Stimulated activated CD4-positive, alpha-beta T cell treated with anti-CD3 and anti-CD28 coated beads, Interleukin-12 subunit alpha, Interleukin-12 subunit beta, amount 100 ng/mL, for 24 hours (primary cell): Measurements from ENCODE around the gene ZBTB44.

Source experiments
- DNase-seq, 2 experiments: peaks; one replicate each; pipeline ENCODE4 v3.0.0-alpha.2; 2020; ENCODE audit warnings: low read depth in 2 of 2

ZBTB44 gene

GRCh38 chr11:130214861-130215530, 99.7 kb downstream of the ZBTB44 start:
- DNase-seq: no peak

- no peak for DNase-seq
These were observed 100.8 kb downstream of the ZBTB44 start for GRCh38 chr11:130213979-130214281.

- DNase-seq: peak; percentile 46 to 59
These were observed 101.4 kb downstream of the ZBTB44 start for GRCh38 chr11:130213143-130213978.

GRCh38 chr11:130212431-130212961, 102.2 kb downstream of the ZBTB44 start:
- no peak for DNase-seq

GRCh38 chr11:130211781-130212401, 102.8 kb downstream of the ZBTB44 start:
- DNase-seq: no peak

GRCh38 chr11:130211144-130211543, 103.6 kb downstream of the ZBTB44 start:
- DNase-seq: no peak

- no peak for DNase-seq
These were observed 104.5 kb downstream of the ZBTB44 start for GRCh38 chr11:130209954-130210854.

- no peak for DNase-seq
These were observed 105.4 kb downstream of the ZBTB44 start for GRCh38 chr11:130209128-130209932.

GRCh38 chr11:130208241-130209127, 106.2 kb downstream of the ZBTB44 start:
- no peak for DNase-seq

- no peak for DNase-seq
These were observed 108.6 kb downstream of the ZBTB44 start for GRCh38 chr11:130206141-130206540.

GRCh38 chr11:130204703-130205095, 110.0 kb downstream of the ZBTB44 start:
- no peak for DNase-seq

- no peak for DNase-seq
These were observed 110.7 kb downstream of the ZBTB44 start for GRCh38 chr11:130203766-130204702.

GRCh38 chr11:130202818-130203689, 111.7 kb downstream of the ZBTB44 start:
- no peak for DNase-seq

GRCh38 chr11:130202009-130202817, 112.5 kb downstream of the ZBTB44 start:
- DNase-seq: no peak

GRCh38 chr11:130201026-130201425, 113.7 kb downstream of the ZBTB44 start:
- DNase-seq: no peak

- DNase-seq: no peak
These were observed 114.9 kb downstream of the ZBTB44 start for GRCh38 chr11:130199792-130200191.

GRCh38 chr11:130198964-130199363, 115.8 kb downstream of the ZBTB44 start:
- DNase-seq: no peak
